ACC112 (cell line): ENCODE results near the gene ZCCHC14.

Source experiments
- H2AFZ ChIP-seq: fragments of 200-600 bp; sonication (generic); one replicate; pipeline ENCODE4 v1.6.0; 2017; ENCODE audit warnings: antibody characterized with exemption, low read length; ENCODE audit not compliant: unreplicated experiment
- H3K27ac ChIP-seq: fragments of 200-600 bp; sonication (generic); 2 replicates; pipeline ENCODE4 v1.5.1; 2014; ENCODE audit warnings: low read depth, mild to moderate bottlenecking, antibody characterized with exemption, low read length, moderate library complexity
- H3K27me3 ChIP-seq: fragments of 200-600 bp; sonication (generic); 2 replicates; pipeline ENCODE4 v1.6.1; 2014; ENCODE audit warnings: mild to moderate bottlenecking, antibody characterized with exemption, low read length, moderate library complexity, mixed read lengths; ENCODE audit not compliant: insufficient read depth
- H3K36me3 ChIP-seq: fragments of 200-600 bp; sonication (generic); 2 replicates; pipeline ENCODE4 v1.6.1; 2016; ENCODE audit warnings: mild to moderate bottlenecking, antibody characterized with exemption, low read length, moderate library complexity, mixed read lengths; ENCODE audit not compliant: insufficient read depth
- H3K4me1 ChIP-seq: fragments of 200-600 bp; sonication (generic); one replicate; pipeline ENCODE4 v1.6.1; 2016; ENCODE audit warnings: low read length, mixed read lengths; ENCODE audit not compliant: insufficient read depth, unreplicated experiment, control insufficient read depth
- H3K4me3 ChIP-seq: fragments of 200-600 bp; sonication (generic); 2 replicates; pipeline ENCODE4 v1.5.1; 2014; ENCODE audit warnings: mild to moderate bottlenecking, low read depth, low read length
- H3K79me2 ChIP-seq: fragments of 200-600 bp; sonication (generic); one replicate; pipeline ENCODE4 v1.6.0; 2016; ENCODE audit warnings: low read length; ENCODE audit not compliant: control insufficient read depth, unreplicated experiment, insufficient read depth

The ZCCHC14 gene

DNA sequence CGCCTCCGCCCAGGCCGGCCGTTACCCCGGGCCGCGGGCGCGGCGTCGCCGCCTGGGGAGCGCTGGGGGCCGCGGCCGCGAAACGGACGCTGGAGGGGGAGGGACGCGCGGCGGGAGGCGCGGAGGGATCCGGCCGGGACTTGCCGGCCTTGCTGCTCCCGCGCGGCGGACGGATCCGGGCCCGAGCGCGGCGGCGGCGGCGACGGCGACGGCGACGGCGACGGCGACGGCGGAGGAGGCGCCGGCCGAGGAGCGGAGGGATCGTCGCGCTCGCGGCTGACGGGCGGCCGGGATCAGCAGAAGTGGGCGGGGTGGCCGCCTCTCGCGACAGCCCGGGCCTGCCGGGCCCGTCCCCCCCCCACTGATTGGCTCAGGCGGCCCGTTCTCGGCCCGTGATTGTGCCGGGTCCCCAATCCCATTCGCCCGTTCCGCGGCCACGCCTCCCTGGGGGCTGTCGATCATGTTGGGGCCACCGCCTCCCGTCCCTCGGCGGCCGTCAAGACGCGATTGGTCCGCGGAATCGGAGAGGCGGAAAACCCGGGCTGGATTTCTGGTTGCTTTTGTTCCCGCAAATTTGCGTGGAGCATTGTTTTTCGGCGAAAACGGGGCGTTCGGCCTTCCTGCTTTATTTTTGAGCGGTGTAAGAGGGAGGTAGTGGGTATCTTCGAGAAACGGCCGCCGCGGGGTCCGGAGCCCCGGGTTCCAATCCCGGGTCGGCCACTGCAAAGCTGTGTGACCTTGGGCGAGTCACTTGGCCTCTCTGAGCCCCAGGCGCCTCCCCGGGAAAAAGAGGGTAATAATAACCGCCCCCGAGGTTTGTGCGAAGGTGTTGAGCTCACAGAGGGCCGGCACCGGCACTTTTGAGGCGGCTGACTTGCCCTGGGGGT, at the start of gene ZCCHC14:
Gene ZCCHC14, minus strand, starts transcription at position 304 of the 887 bp plus-strand sequence. CDS start 786 bp downstream, outside the sequence.
- H2AFZ ChIP-seq = peak within 1 kb of the TSS; percentile 46
- H3K4me1 ChIP-seq = peaks cover 9% of the 10 kb centered on the region
- H3K4me3 ChIP-seq = peak within 1 kb of the TSS; percentile 79
- H3K27me3 ChIP-seq = no peaks in the 10 kb centered on the region
- no peaks in the 10 kb centered on the region for H3K36me3 ChIP-seq
- H3K79me2 ChIP-seq = peaks cover 38% of the 10 kb centered on the region
- H3K27ac ChIP-seq = no peak within 1 kb of the TSS; the same call in 1 of the 2 replicates

DNA sequence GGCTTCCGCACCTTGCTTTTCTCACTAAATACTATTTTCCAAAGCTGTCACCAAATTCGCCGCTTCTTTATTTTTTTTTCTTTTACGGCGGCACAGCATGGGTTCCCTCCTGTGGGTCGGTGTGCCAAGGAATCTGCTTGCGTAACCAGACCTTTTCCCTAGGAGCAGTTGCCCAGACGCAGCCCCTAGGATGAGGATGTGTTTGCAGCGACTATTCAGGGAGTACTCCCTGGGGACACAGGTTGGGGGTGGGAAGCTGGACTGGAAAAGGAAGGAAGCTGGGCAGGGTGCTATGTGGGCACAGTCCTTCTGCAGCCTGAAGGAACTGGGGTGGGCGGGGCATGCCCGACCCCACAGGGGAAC, 49.0 kb upstream of the ZCCHC14 start:
- Histone ChIP-seq H3K79me2 (no peaks in the 10 kb centered on the region), H3K4me1 (peaks cover 28% of the 10 kb centered on the region), H3K4me3 (peak overlapping the region; percentile 58), H3K36me3 (no peaks in the 10 kb centered on the region), H2AFZ (no peak overlapping the region), H3K27me3 (no peaks in the 10 kb centered on the region), H3K27ac (peak overlapping the region; percentile 64; the same call in 1 of the 2 replicates)

DNA sequence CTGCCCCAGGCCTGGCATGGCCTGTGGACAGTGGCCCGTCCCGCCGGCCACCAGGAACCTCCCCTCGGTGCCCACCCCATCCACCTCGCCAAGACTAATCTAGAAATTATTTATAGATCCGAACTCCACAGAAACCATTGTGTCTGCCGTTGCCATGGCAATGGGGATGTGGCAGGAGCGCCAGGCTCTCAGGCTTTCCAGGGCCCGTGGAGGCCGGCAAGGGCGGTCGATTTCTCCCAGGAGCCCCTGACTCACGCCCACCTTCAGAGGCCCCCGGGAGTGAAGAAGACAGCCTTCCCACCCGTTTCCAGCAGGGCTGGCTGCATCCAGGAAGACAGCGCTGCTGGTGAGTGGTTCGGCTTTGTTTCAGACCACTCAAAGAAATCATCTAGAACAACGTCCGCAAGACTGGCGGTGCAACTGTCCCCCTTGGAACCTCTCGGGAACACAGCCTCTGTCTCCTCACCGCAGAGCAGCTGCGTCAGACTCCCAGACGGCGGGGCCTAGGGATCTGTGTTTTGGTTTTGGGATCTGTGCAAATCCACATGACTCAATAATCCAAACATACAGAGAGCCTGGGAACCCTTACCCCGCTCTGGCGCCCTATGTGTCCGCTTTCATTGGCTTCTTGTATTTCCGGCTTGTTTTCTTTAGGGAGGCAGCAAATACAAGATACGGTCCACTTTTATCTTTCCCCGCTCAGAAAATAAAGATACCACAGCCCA, 48.5 kb upstream of the ZCCHC14 start:
- Histone ChIP-seq H3K4me1 (peaks cover 28% of the 10 kb centered on the region), H3K4me3 (peak overlapping the region; percentile 58), H2AFZ (peak overlapping the region; percentile 43), H3K79me2 (no peaks in the 10 kb centered on the region), H3K27me3 (no peaks in the 10 kb centered on the region), H3K36me3 (no peaks in the 10 kb centered on the region), H3K27ac (peak overlapping the region; percentile 64)

DNA sequence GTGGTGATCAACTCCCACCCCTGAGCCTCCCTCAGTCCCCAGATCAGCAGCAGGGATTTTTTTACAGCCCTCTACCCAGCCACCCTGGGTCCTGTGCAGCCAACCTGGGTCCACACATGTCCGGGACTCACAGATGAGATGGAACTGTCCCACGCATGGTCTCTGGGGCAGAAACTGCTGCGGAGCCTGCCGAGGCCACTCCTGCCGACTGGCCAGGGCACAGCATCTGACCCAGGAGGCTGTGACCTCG, 48.0 kb upstream of the ZCCHC14 start:
- Histone ChIP-seq H3K36me3 (no peaks in the 10 kb centered on the region), H3K79me2 (no peaks in the 10 kb centered on the region), H3K27ac (peak overlapping the region; percentile 64; the same call in 1 of the 2 replicates), H3K27me3 (no peaks in the 10 kb centered on the region), H2AFZ (no peak overlapping the region), H3K4me1 (peaks cover 28% of the 10 kb centered on the region), H3K4me3 (peak overlapping the region; percentile 58; the same call in 1 of the 2 replicates)

DNA sequence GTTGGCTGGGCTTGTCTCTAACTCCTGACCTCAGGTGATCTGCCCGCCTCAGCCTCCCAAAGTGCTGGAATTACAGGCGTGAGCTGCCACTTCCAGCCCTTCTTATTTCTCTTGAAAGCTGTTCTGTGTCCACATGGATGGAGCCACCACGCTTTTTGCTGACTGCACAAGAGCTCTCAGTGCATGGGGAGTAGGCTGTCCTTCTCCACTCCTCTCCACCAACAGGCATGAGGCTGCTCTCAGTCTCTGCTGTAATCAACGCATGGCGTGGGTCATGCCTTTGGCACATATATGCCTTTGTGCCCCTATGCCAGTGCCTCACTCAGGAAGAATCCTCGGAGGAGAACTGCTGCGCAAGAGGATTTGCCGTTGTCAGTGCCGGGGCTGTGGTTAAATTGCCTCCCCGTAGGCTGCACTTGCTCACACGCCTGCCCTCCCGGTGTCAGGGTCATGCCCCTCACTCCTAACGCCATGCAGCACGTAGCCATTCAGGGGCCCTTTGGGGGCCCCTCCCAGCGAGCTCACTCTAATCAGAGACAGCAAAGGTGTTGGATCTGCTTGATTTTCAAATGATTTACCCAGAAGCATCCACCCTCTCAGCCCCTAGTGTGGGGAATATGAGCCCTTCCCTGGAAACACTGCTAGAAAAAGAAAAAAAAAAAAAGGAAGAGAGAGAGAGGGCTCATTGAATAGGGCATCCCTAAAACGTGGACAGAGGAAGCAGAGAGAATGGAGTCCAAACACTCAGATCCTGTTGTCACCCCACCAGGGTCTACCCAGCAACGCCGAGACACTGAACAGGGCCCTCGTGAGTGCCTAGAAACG, 47.5 kb upstream of the ZCCHC14 start:
- Histone ChIP-seq H3K36me3 (no peaks in the 10 kb centered on the region), H3K4me1 (peaks cover 28% of the 10 kb centered on the region), H3K27ac (peak overlapping the region; percentile 64; the same call in 1 of the 2 replicates), H2AFZ (no peak overlapping the region), H3K79me2 (no peaks in the 10 kb centered on the region), H3K27me3 (no peaks in the 10 kb centered on the region), H3K4me3 (no peak overlapping the region)

DNA sequence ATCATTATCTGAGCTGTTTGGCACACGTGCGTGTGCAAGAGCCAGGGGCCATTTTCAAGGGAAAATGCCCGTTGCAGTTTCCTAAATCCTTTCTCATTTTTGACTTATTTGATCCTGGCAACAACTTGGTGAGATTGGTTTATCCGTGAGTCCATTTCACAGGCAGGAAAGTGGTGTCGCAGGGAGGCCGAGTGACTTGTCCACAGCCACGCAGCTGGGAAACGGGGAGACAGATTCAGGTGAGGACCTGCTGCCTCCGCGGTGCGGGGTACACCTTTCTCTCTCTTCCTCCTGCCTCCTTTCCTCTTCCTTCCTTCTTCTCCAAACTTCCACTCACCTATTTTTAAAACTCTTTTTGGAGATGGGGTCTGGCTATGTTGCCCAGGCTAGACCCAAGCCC, 46.3 kb upstream of the ZCCHC14 start:
- H3K36me3 ChIP-seq = no peaks in the 10 kb centered on the region
- H3K4me1 ChIP-seq = peaks cover 28% of the 10 kb centered on the region
- H2AFZ ChIP-seq = peak overlapping the region; percentile 57
- H3K27me3 ChIP-seq = no peaks in the 10 kb centered on the region
- peak overlapping the region; percentile 40; the same call in 1 of the 2 replicates for H3K27ac ChIP-seq
- no peaks in the 10 kb centered on the region for H3K79me2 ChIP-seq
- no peak overlapping the region for H3K4me3 ChIP-seq

DNA sequence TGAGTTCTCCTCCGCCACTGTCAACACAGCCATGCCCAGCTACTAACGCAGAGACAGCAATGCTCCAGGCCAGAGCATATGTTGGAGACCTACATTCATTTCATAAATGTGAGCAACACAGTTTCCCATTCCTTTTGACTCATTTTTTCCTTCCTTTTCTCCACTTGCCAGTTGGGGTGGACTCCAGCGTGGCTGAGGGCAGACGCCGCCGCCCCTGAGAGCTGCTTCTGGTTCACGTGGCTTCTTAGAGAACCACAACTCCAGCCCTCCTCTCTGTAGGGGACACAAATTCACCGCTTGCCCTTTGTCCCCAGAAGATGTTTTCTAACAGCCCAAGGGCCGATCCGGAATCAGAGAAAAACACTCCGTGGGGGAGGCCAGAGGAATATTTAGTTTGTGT, 45.8 kb upstream of the ZCCHC14 start:
- Histone ChIP-seq H3K36me3 (no peaks in the 10 kb centered on the region), H3K4me1 (peaks cover 28% of the 10 kb centered on the region), H2AFZ (peak overlapping the region; percentile 57), H3K27ac (peak overlapping the region; percentile 40; the same call in 1 of the 2 replicates), H3K4me3 (no peak overlapping the region), H3K79me2 (no peaks in the 10 kb centered on the region), H3K27me3 (no peaks in the 10 kb centered on the region)

DNA sequence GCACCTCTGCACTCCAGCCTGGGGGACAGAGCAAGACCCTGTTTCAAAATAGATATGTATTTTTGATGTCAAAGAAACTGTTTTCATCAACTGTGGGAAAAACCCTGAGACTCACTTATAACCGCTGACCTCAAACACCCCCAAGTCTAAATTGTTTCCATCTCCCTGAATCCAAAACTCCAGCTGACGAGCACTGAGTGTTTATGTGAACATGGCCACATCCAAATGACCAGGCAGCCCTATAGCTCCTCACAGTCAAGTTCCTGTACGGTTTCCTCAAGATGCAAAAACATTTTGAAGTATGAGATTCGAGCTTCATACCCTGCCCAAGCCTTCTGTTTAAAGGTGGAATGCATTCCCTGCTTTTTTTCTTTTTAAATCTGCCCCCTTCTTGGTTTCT, 45.3 kb upstream of the ZCCHC14 start:
- no peaks in the 10 kb centered on the region for H3K27me3 ChIP-seq
- H3K4me1 ChIP-seq = peaks cover 28% of the 10 kb centered on the region
- 0 out of 2 replicates have a peak, but pooled peaks cover 2% of the 10 kb centered on the region for H3K36me3 ChIP-seq
- no peaks in the 10 kb centered on the region for H3K79me2 ChIP-seq
- no peak overlapping the region for H3K4me3 ChIP-seq
- peak overlapping the region; percentile 40; the same call in 1 of the 2 replicates for H3K27ac ChIP-seq
- H2AFZ ChIP-seq = peak overlapping the region; percentile 57

DNA sequence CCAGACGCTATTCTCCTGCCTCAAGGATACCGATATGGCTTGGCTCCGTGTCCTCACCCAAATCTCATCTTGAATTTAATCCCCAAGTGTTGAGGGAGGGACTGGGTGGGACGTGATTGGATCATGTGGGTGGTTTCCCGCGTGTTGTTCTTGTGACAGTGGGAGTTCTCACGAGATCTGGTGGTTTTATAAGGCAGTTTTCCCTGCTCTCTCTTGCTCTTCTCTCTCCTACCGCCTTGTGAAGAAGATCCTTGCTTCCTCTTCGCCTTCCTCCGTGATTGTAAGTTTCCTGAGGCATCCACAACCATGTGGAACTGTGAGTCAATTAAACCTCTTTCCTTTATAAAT, 43.9 kb upstream of the ZCCHC14 start:
- Histone ChIP-seq H2AFZ (no peak overlapping the region), H3K27me3 (no peaks in the 10 kb centered on the region), H3K4me1 (peaks cover 20% of the 10 kb centered on the region), H3K36me3 (0 out of 2 replicates have a peak, but pooled peaks cover 6% of the 10 kb centered on the region), H3K4me3 (no peak overlapping the region), H3K27ac (no peak overlapping the region), H3K79me2 (no peaks in the 10 kb centered on the region)
